HG03095 (cell line): ENCODE results near the gene CFL1.
"Not testable (repeated sequence)": the region's sequence is repeated elsewhere in the genome, so short reads cannot be mapped to it uniquely, and the experiment has no call there.

Source experiments
- ATAC-seq: cut with Tn5 transposase; IDR thresholded peaks from one replicate; pipeline ENCODE4 v1.9.1; 2021; ENCODE audit warnings: moderate library complexity; ENCODE audit not compliant: unreplicated experiment

CFL1 gene

DNA sequence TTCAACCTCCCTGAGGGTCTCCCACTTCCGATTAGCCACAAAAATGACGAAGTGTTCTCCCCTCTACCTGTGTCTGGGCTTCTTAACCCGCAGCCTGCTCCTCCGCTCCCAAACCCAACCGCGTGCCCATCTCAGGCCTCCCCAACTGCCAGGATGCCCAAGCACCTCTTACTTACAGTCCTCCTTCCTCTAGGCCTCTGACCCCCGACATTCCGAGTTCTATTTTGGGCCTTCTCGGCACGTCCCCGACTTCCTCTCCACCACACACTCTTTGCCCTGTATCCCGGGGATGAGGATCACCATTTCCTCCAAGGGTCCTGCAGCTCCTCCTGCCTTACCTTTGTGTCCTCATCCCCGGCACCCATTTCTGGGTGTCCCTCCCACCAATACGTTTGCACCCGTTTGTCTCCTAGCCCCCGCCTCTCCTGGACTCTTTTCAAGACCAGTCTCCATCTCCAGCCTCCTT is 1.9 kb upstream of the CFL1 start:
- ATAC-seq: no peak

DNA sequence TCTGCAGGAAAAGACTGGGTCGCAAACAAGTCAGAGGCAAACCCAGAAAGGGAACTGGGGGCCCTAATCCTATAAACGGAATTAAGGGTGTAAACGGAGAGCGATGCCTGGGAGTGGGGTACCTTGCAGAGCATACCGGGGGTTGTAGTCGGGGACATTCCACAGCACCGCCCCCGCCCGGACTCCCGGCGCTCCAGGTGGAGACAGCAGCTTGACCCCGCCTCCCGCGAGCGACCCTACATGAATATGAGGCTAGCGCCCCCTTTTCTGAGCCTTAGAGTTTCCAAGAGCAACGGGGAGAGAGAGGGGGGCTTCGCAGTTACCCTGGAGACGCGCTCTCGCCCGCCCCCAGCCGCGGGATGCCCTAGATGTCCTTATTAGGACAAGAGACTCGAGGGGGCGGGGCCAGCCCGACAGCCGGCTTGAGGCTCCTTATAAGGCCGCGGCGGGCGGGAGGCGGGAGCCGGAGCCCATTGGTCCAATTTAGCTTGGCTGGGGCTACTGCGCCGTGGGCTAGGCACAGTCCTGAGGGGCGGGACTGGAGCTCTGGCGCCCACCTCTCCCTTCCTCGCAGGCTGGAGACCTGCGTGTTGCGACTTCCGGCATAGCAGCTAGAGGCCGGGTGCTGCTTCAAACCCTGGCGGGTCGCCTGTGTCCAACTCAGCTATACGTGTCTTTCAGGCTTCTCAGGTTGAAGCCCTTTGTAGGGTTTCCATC is 1.3 kb upstream of the CFL1 start:
- ATAC-seq: peak; percentile 47

DNA sequence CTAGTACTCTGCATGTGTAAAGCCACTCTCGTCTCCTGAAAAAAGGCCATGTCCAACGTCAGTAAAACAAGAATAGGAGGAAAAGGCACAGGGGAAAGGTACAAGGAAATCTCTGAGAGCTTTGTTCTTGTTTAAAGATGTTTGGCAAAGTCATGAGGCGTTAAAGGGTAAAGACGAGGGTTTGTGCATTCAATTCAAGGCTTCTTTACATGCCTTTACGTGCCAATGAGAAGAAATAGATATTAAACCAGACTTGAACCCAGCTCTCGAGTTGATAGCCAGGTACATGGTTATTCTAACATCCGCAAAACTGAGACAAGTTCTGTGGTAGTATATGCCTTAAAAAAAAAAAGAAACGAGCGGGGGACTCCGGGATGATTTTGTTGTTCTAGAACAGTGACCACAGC is 704 bp upstream of the CFL1 start:
- ATAC-seq: no peak

- no peak for ATAC-seq
Observed at GRCh38 chr11:65857500-65857852, 504 bp downstream of the CFL1 start.

DNA sequence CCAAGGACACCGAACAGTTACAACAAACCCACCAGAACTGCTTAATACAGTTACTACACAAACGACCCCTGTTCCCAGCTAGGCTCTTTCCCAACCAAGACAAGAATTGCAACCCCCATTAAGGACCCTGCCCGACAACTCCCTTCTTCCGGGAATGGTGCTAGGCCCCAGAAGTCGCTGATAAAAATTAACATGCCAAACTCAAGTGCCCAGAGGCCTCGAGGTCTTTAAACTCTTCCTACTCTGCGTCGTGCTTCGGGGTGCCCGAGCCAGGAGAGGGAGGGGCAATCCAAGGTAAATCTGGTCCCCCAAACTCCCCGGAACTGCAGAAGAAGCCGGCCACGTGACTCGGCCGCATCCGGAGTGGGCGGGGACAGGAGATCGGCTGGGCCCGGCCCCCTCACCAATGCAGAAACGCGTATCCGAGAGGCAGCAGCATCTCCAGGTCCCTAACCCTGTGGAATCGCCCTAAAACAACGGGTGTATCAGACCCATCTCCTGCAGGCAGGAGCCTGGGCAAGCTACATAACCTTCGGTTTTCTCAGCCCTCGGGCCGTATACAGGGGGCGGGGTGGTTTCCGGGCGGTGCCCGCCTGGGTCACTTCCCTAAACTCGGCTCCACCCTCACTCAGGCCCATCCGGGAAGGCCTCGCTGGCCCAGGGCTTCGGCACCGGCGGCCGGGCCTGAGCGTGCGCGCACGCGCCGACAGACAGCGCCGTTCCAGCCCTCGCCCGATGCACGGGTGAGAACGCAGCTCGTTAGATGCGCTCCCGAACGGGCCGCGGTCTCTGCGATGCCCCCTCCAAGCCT is 1.1 kb downstream of the CFL1 start:
- ATAC-seq: peak; percentile 21

DNA sequence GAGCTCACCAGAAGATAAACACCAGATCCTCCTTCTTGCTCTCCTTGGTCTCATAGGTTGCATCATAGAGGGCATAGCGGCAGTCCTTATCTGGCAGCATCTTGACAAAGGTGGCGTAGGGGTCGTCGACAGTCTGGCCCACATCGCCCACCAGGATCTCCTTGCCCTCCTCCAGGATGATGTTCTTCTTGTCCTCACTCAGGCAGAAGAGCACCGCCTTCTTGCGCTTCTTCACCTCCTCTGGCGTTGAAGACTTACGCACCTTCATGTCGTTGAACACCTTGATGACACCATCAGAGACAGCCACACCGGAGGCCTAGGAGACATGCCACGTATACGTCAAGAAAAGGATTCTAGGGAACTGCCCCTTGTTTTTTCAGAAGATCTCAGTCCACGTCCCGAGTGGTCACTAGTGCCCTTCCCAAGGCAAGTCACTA is 2.0 kb downstream of the CFL1 start:
- no peak for ATAC-seq

- no peak for ATAC-seq
Observed at GRCh38 chr11:65854852-65855837, 2.8 kb downstream of the CFL1 start.

DNA sequence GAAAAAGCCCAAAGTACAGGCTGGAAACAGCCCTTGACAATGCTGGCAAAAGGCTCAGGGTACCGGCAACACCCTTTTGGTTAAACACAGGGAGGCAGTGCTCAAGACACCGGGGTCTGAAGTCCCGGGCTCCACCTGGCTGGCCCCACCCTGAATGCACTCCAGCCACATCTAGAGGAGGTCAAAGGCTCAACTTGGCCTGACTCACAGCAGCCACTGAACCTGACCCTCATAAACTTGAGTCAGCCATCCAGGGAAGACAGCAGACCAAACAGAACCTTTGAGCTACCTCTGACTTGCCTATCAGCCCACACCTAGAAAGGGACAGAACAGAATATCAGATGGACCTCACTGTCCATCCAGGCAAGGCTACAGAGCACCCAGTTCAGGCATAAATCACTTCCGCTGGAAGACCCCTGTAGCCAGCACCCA is 3.8 kb downstream of the CFL1 start:
- no peak for ATAC-seq

DNA sequence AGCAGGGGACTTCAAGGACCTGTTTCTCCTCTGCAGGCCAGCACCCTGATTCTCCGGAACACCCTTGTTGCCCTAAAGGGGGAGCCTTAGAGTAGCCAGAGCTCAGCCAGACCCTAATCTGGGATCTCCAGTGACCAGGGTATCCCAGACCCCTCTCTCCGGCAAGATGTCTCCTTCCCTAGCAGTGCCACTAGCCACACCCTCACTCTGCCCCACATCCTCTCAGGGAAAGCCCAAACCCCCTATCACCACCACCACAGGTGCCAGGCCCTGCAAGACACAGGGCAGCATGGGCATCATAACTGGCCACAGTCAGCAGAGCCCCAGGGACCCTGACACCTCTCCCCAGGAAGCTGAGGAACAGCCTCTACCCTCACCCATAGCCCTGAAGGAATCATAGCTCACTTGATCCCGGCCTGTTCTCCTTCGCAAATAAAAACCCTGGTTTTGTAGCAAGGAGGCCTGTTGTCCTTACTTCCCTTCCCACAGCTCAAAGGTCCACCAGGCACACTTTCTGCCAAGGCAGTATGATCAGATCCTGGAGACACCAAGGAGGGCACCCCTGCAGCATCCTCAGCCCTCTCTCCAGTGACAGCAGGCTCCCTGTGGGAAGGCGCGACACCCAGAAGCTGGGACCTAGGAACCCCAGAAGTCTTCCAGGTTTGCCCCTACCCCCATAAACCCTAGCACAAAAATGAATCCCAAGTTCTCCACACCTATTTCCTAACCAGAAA is 4.6 kb downstream of the CFL1 start:
- ATAC-seq: no peak

- no peak for ATAC-seq
Observed at GRCh38 chr11:65852508-65853245, 5.3 kb downstream of the CFL1 start.

DNA sequence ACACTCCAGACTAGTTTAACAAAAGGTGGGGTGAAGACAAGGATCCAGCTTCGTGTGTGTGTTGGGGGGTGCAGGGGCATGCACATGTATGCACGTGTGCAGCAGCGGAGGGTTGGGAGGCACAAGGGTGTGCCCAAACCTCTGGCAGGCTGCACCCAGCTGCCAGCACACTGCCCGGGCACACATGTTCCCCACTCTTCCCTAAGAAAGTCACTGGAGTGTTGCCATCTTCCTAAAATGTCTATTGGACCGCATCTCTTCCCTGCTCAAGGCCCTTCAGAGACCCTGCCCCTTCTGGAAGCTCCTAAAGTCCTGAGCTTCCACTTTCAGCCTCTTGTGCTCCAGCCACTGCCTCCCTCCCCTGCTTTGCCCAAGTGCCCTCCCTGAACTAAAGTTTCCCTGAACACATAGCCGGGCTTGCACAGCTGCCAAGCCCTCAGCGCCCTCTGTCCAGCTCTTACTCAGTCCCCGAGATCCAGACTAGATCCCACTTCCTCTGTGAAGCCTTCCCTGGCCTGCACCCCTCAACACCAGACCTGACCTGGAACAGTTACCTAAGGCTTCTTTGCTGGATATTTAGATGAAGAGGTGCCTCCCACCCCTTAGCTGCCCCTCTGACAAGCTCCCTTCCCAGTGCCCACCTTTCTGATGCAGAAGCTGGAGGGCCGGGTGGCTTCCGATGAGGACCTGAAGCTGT is 6.0 kb downstream of the CFL1 start:
- no peak for ATAC-seq

DNA sequence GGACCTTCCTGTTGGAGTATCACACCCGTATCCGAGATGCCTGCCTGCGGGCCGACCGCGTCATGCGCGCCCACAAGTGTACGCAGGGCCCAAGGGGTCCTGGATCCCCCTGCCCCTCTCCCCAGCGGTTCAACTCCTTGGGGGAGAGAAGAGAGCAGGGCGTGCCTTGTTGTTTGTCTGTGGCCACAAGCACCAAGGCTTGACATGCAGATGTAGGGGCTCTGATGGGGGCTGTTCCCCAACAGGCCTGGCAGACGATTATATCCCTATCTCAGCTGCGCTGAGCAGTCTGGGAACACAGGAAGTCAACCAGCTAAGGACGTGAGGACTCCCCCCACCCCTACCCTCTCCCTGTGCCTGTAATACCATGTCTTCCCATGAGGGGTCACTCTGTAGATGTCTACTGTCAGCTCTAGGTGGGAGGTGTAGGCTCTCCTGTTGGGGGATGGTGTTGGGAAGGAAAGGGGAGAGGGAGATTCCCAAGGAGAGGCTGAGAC is 6.8 kb downstream of the CFL1 start:
- ATAC-seq: no peak

- no peak for ATAC-seq
Observed at GRCh38 chr11:65850217-65851082, 7.5 kb downstream of the CFL1 start.

DNA sequence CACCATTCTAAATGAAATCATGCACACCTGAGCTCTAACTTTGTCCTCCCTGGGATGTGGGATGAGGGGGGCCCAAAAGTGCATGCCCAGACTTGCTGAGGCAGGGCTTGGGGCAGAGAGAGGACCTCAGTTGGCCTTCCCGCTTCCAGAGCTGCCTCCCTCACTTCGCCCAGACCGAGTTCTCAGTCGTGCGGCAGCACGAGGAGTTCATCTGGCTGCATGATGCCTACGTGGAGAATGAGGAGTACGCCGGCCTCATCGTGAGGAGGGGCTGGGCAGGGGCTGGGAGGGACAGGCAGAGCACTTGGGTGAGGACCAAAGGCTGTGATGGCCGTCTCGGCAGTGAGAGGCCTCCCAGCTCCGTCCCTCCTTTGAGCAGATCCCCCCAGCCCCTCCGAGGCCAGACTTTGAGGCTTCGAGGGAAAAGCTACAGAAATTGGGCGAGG is 8.2 kb downstream of the CFL1 start:
- no peak for ATAC-seq

GRCh38 chr11:65849366-65849765 is 8.6 kb downstream of the CFL1 start:
- ATAC-seq: no peak

GRCh38 chr11:65848693-65849092 is 9.3 kb downstream of the CFL1 start:
- ATAC-seq: not testable (repeated sequence)

GRCh38 chr11:65847746-65848145 is 10.2 kb downstream of the CFL1 start:
- no peak for ATAC-seq
